PC-3 (cell line): Measurements from ENCODE around the gene VDAC1. TPM values are rescaled to one million over a fixed set of nuclear protein-coding genes. Genes with fewer than 3 reads are reported as not detected.

Source experiments
- ATAC-seq: fragments of 200-7000 bp; cut with Tn5 transposase; 2 replicates; pipeline ENCODE4 v1.9.1; 2020; ENCODE audit warnings: mild to moderate bottlenecking, moderate library complexity
- BruUV-seq: library from RNA; stranded (reverse); fragments of 400-500 nt; replicated peaks from 2 replicates; lab custom pipeline; 2021; lab: Mats Ljungman, UMichigan
- CTCF ChIA-PET: fragments of 300-600 bp; sonication (Branson Sonifier 250); formaldehyde crosslinking; loops from one replicate; lab custom pipeline; 2022; ENCODE audit warnings: antibody characterized with exemption; lab: Charles Lee
- POLR2A ChIA-PET: fragments of 300-600 bp; sonication (Branson Sonifier 250); formaldehyde crosslinking; loops from one replicate; lab custom pipeline; 2022; ENCODE audit warnings: antibody characterized with exemption; ENCODE audit not compliant: unreplicated experiment; lab: Charles Lee
- DNase-seq: peaks from one replicate; pipeline ENCODE4 v3.0.0-alpha.2; 2015
- H2AFZ ChIP-seq: fragments of 300-600 bp; sonication (generic); 2 replicates; pipeline ENCODE4 v1.6.0; 2016; ENCODE audit warnings: antibody characterized with exemption, low read length
- H3F3A ChIP-seq: fragments of 300-600 bp; sonication (generic); one replicate; pipeline ENCODE4 v1.6.0; 2017; ENCODE audit warnings: antibody characterized with exemption, low read length, control low read depth, mild to moderate bottlenecking; ENCODE audit not compliant: unreplicated experiment
- H3K27ac ChIP-seq: fragments of 300-600 bp; sonication (generic); 2 replicates; pipeline ENCODE4 v1.5.1; 2016; ENCODE audit warnings: mild to moderate bottlenecking, low read length
- H3K27me3 ChIP-seq: fragments of 300-600 bp; sonication (generic); 2 replicates; pipeline ENCODE4 v1.6.1; 2016; ENCODE audit warnings: low read length, mixed read lengths
- H3K36me3 ChIP-seq: fragments of 300-600 bp; sonication (generic); 2 replicates; pipeline ENCODE4 v1.6.1; 2016; ENCODE audit warnings: low read depth, mixed run types, low read length, mixed read lengths
- H3K4me1 ChIP-seq: fragments of 300-600 bp; sonication (generic); 2 replicates; pipeline ENCODE4 v1.5.1; 2016; ENCODE audit warnings: low read length; ENCODE audit not compliant: insufficient read depth
- H3K4me2 ChIP-seq: fragments of 300-600 bp; sonication (generic); 2 replicates; pipeline ENCODE4 v1.6.0; 2016; ENCODE audit warnings: low read length
- H3K4me3 ChIP-seq: fragments of 300-600 bp; sonication (generic); 2 replicates; pipeline ENCODE4 v1.5.1; 2016; ENCODE audit warnings: mild to moderate bottlenecking, low read length, mixed read lengths
- H3K79me2 ChIP-seq: fragments of 300-600 bp; sonication (generic); 2 replicates; pipeline ENCODE4 v1.6.1; 2017; ENCODE audit warnings: low read length, mixed read lengths
- H3K9ac ChIP-seq: fragments of 300-600 bp; sonication (generic); 2 replicates; pipeline ENCODE4 v1.6.0; 2016; ENCODE audit warnings: mild to moderate bottlenecking, low read length
- H3K9me2 ChIP-seq: fragments of 300-600 bp; sonication (generic); replicated peaks from 2 replicates; pipeline ENCODE4 v1.6.1; 2016; ENCODE audit warnings: mixed run types, low read length, mixed read lengths
- H3K9me3 ChIP-seq: fragments of 300-600 bp; sonication (generic); 2 replicates; pipeline ENCODE4 v1.6.1; 2016; ENCODE audit warnings: low read length, mixed read lengths
- H4K20me1 ChIP-seq: fragments of 300-600 bp; sonication (generic); 2 replicates; pipeline ENCODE4 v1.6.1; 2016; ENCODE audit warnings: low read length, mixed read lengths
- EZH2 ChIP-seq: fragments of 300-600 bp; sonication (generic); IDR thresholded peaks from one replicate; pipeline ENCODE4 v1.6.1; 2017; ENCODE audit warnings: antibody characterized with exemption, mild to moderate bottlenecking, low read length; ENCODE audit not compliant: unreplicated experiment
- EZH2phosphoT487 ChIP-seq: fragments of 300-600 bp; sonication (generic); IDR thresholded peaks from 2 replicates; pipeline ENCODE4 v1.6.1; 2018; ENCODE audit warnings: mild to moderate bottlenecking, antibody characterized with exemption, low read length, borderline replicate concordance
- intact Hi-C: fragments of 100-400 bp; cut with micrococcal nuclease; formaldehyde crosslinking; loops from 2 replicates; pipeline ENCODE4 v1.9.0; 2023
- total RNA-seq: library from RNA; depleted of rRNA; stranded (reverse); fragments of >200 nt; gene quantifications from 2 replicates; pipeline ENCODE4 v1.2.3, GENCODE V29; 2014
- TF ChIP-seq, protein P1 (sequence below): fragments of 300-600 bp; sonication (generic); conservative IDR thresholded peaks from 2 replicates; pipeline ENCODE4 v1.5.1; 2017; ENCODE audit warnings: antibody characterized with exemption, low read depth, mild to moderate bottlenecking, low read length

The VDAC1 gene
- total RNA-seq, 1 experiment from 2014 or later: 220 TPM

DNA sequence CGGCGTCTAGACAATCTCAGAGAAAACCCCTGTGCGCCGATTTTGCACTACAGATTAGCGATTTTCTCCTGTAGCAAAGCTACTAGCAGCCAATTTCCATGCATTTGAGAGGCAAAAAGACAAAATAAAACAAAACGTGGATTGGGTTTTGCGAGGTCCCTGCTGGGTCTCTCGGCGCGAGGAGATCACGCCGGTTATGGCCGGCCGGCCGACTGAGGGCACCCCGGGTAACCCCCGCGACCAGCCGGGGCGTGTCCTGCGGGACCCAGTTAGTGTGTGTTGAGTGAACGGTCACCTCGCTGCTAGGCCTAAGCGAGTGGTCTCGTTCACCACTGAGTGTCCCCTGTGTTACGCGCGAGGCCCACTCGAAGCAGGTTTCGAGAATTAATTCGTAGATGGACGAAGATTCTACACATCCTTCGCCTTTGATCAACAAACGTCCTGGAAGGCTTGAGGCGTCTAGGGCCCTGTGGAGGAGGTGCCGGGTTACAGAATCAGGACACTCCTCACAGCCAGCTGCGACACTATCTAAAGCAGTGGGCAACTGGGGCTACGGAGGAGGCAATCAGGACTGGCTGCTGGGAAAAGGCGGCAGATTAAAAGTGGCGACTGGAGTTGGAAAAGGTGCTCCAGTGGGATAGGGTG lies 764 bp upstream of the VDAC1 start:
- DNase-seq: peak; percentile 16
- H3K79me2 ChIP-seq: peaks cover 52% of the 10 kb centered on the region
- POLR2A ChIA-PET: interaction anchor here (0.5 kb wide), 1 partner anchor 39 kb away, joined by 3 read pairs; no protein-coding TSS in a partner anchor

DNA sequence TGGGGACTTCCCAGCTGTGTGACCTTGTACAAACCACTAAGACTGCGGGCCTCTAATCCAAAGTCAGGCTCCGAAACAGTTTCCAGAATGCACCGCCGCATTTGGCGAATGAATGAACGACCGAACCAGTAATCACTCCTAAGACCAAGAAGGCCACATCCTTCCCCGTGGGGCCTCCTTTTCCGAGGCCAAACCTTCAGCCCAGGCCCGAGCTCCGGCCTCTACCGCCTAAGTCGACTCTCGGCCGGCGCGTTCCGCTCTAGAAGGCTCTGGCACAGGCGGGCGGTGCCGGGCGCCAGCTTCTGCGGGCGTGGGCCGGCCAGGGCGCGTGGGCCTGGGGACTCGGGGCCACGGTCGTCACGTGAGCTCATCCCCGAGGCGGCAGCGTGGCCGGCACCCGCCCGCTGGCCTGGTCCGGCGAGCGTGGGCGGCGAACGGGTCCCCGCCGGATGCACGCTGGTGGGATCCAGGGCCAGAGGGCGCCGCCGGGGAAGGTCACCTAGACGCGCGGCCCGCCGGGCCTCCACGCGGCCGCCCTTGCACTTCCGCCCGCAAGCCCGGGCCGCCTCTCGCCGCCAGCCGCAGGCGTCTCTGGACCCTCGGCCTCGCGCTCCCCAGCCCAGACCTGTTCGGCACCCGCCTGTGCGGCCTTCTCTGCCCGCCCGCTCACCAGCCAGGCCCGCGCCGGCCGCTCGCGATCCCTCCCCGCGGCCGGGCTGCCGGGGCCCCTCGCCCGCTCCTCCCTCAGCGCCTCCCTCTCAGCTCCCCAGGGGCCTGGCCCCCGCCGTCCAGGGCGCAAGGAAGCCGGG lies 754 bp downstream of the VDAC1 start:
- BruUV-seq: no TSS peak
- H3K27ac ChIP-seq: peak overlapping the region; percentile 87
- H3K79me2 ChIP-seq: peaks cover 67% of the 10 kb centered on the region
- H3K27me3 ChIP-seq: no peaks in the 10 kb centered on the region
- H3K4me2 ChIP-seq: peak overlapping the region; percentile 90
- H3K4me1 ChIP-seq: peaks cover 26% of the 10 kb centered on the region
- H3K9me3 ChIP-seq: no peaks in the 10 kb centered on the region
- DNase-seq: peak; percentile 12
- H2AFZ ChIP-seq: no peak overlapping the region
- H4K20me1 ChIP-seq: peaks cover 38% of the 10 kb centered on the region
- no peaks in the 10 kb centered on the region for H3F3A ChIP-seq
- H3K9me2 ChIP-seq: no peaks in the 10 kb centered on the region
- peak overlapping the region; percentile 84 for H3K4me3 ChIP-seq
- peaks cover 14% of the 10 kb centered on the region; the same call in 1 of the 2 replicates for H3K36me3 ChIP-seq
- intact Hi-C loops: no loop called here
- CTCF ChIA-PET: no interaction called here
- H3K9ac ChIP-seq: peak overlapping the region; percentile 98
- peak; percentile 2 for ATAC-seq
- POLR2A ChIA-PET: interaction anchor here (0.6 kb wide), 1 partner anchor 511 kb away, joined by 3 read pairs; no protein-coding TSS in a partner anchor
- TF ChIP-seq EZH2phosphoT487 (no peak), EZH2 (no peak)
- TF ChIP-seq, protein P1, sequence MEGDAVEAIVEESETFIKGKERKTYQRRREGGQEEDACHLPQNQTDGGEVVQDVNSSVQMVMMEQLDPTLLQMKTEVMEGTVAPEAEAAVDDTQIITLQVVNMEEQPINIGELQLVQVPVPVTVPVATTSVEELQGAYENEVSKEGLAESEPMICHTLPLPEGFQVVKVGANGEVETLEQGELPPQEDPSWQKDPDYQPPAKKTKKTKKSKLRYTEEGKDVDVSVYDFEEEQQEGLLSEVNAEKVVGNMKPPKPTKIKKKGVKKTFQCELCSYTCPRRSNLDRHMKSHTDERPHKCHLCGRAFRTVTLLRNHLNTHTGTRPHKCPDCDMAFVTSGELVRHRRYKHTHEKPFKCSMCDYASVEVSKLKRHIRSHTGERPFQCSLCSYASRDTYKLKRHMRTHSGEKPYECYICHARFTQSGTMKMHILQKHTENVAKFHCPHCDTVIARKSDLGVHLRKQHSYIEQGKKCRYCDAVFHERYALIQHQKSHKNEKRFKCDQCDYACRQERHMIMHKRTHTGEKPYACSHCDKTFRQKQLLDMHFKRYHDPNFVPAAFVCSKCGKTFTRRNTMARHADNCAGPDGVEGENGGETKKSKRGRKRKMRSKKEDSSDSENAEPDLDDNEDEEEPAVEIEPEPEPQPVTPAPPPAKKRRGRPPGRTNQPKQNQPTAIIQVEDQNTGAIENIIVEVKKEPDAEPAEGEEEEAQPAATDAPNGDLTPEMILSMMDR: no peak

More for the DNA sequence above, 764 bp upstream of the VDAC1 start:
- CTCF ChIA-PET: interaction anchor here (1.1 kb wide), 1 partner anchor 12 kb away, joined by 3 read pairs; no protein-coding TSS in a partner anchor
- TF ChIP-seq EZH2: no peak
- TF ChIP-seq, protein P1: no peak
- TF ChIP-seq EZH2phosphoT487: no peak
- peak overlapping the region; percentile 87 for H3K27ac ChIP-seq
- peaks cover 26% of the 10 kb centered on the region for H3K4me1 ChIP-seq
- H4K20me1 ChIP-seq: peaks cover 26% of the 10 kb centered on the region
- peaks cover 14% of the 10 kb centered on the region; the same call in 1 of the 2 replicates for H3K36me3 ChIP-seq
- peak overlapping the region; percentile 84 for H3K4me3 ChIP-seq
- no peaks in the 10 kb centered on the region for H3F3A ChIP-seq
- no peaks in the 10 kb centered on the region for H3K9me3 ChIP-seq
- intact Hi-C loops: no loop called here
- peak overlapping the region; percentile 89 for H3K4me2 ChIP-seq
- H3K9ac ChIP-seq: peak overlapping the region; percentile 98
- no peaks in the 10 kb centered on the region for H3K27me3 ChIP-seq
- ATAC-seq: peak; percentile 9; the same call in 1 of the 2 replicates
- H2AFZ ChIP-seq: peak overlapping the region; percentile 82
- BruUV-seq: TSS peak; percentile 70
- no peaks in the 10 kb centered on the region for H3K9me2 ChIP-seq
